Liver (tissue), 9 donors: ENCODE data around the gene MMP28. TPM values are rescaled to one million over a fixed set of nuclear protein-coding genes. Genes with fewer than 3 reads are reported as not detected.

Experiments used
- DNase-seq: peaks from one replicate; pipeline ENCODE4 v3.0.0-alpha.2; 2017; ENCODE audit warnings: low spot score
- H3K27ac ChIP-seq, 2 donors: one replicate each; pipeline ENCODE4 v1.7.0; 2013; ENCODE audit warnings: inconsistent platforms in 2 of 2, low read length in 2 of 2, control low read depth in 1 of 2, low read depth in 1 of 2, mild to moderate bottlenecking in 1 of 2
- H3K27me3 ChIP-seq, 4 donors: one replicate each; pipeline versions ENCODE4 v1.6.1 to v1.7.0; 2013; ENCODE audit warnings: low read length in 3 of 4, inconsistent platforms in 1 of 4, mild to moderate bottlenecking in 1 of 4, moderate library complexity in 1 of 4; ENCODE audit not compliant: control insufficient read depth in 4 of 4, insufficient read depth in 4 of 4
- H3K36me3 ChIP-seq, 4 donors: one replicate each; pipeline versions ENCODE4 v1.6.1 to v1.7.0; 2013; ENCODE audit warnings: low read length in 3 of 4, mild to moderate bottlenecking in 3 of 4, low read depth in 1 of 4, moderate library complexity in 1 of 4; ENCODE audit not compliant: control insufficient read depth in 4 of 4, insufficient read depth in 3 of 4
- H3K4me1 ChIP-seq, 4 donors: one replicate each; pipeline versions ENCODE4 v1.6.1 to v1.7.0; 2013; ENCODE audit warnings: low read length in 3 of 4, mild to moderate bottlenecking in 3 of 4, moderate library complexity in 1 of 4; ENCODE audit not compliant: control insufficient read depth in 4 of 4, insufficient read depth in 4 of 4
- H3K4me3 ChIP-seq, 3 donors: one replicate each; pipeline versions ENCODE4 v1.6.1 to v1.7.0; 2013; ENCODE audit warnings: low read length in 3 of 3, control low read depth in 1 of 3, low read depth in 1 of 3, mild to moderate bottlenecking in 1 of 3
- H3K9ac ChIP-seq, 2 donors: one replicate each; pipeline ENCODE4 v1.7.0; 2013; ENCODE audit warnings: low read length in 2 of 2, mild to moderate bottlenecking in 2 of 2, moderate library complexity in 2 of 2, control low read depth in 1 of 2, low read depth in 1 of 2
- H3K9me3 ChIP-seq, 4 donors: one replicate each; pipeline versions ENCODE4 v1.6.1 to v1.7.0; 2013; ENCODE audit warnings: low read length in 3 of 4; ENCODE audit not compliant: control insufficient read depth in 4 of 4
- ATF3 ChIP-seq: IDR thresholded peaks from 2 replicates; pipeline ENCODE4 v1.6.1; 2016; ENCODE audit warnings: antibody characterized with exemption
- CTCF ChIP-seq: fragments of 150-350 bp; IDR thresholded peaks from 2 replicates; pipeline ENCODE4 v1.5.1; 2017; ENCODE audit warnings: improper control_type of control experiment, low read depth, low read length; ENCODE audit not compliant: missing input control
- EGR1 ChIP-seq, 2 donors: IDR thresholded peaks; 2 replicates each; pipeline ENCODE4 v1.6.1; 2016 to 2018; ENCODE audit warnings: antibody characterized with exemption in 2 of 2, low read depth in 2 of 2
- FOXA1 ChIP-seq: IDR thresholded peaks from 2 replicates; pipeline ENCODE4 v1.6.1; 2016; ENCODE audit warnings: antibody characterized with exemption
- FOXA2 ChIP-seq: IDR thresholded peaks from 2 replicates; pipeline ENCODE4 v1.6.1; 2016; ENCODE audit warnings: antibody characterized with exemption
- GABPA ChIP-seq, 2 donors: IDR thresholded peaks in 1 of 2; conservative IDR thresholded peaks in 1 of 2; 2 replicates each; pipeline ENCODE4 v1.6.1; 2016; ENCODE audit warnings: antibody characterized with exemption in 2 of 2, mild to moderate bottlenecking in 1 of 2, moderate library complexity in 1 of 2
- HNF4A ChIP-seq, 2 donors: conservative IDR thresholded peaks; 2 replicates each; pipeline ENCODE4 v1.6.1; 2016; ENCODE audit warnings: antibody characterized with exemption in 2 of 2, mild to moderate bottlenecking in 2 of 2
- HNF4G ChIP-seq: IDR thresholded peaks from 2 replicates; pipeline ENCODE4 v1.6.1; 2016; ENCODE audit warnings: antibody characterized with exemption
- JUND ChIP-seq, 2 donors: IDR thresholded peaks; 2 replicates each; pipeline ENCODE4 v1.6.1; 2016; ENCODE audit warnings: antibody characterized with exemption in 2 of 2
- MAX ChIP-seq: IDR thresholded peaks from 2 replicates; pipeline ENCODE4 v1.6.1; 2016; ENCODE audit warnings: antibody characterized with exemption
- NR2F2 ChIP-seq: IDR thresholded peaks from 2 replicates; pipeline ENCODE4 v1.6.1; 2016; ENCODE audit warnings: antibody characterized with exemption
- RAD21 ChIP-seq, 2 donors: IDR thresholded peaks; 2 replicates each; pipeline ENCODE4 v1.6.1; 2016; ENCODE audit warnings: antibody characterized with exemption in 2 of 2, mild to moderate bottlenecking in 2 of 2
- REST ChIP-seq: IDR thresholded peaks from 2 replicates; pipeline ENCODE4 v1.6.1; 2016; ENCODE audit warnings: antibody characterized with exemption, mild to moderate bottlenecking
- RXRA ChIP-seq, 2 donors: IDR thresholded peaks; 2 replicates each; pipeline ENCODE4 v1.6.1; 2017 to 2018; ENCODE audit warnings: antibody characterized with exemption in 2 of 2, mild to moderate bottlenecking in 1 of 2
- SP1 ChIP-seq: IDR thresholded peaks from 2 replicates; pipeline ENCODE4 v1.6.1; 2018; ENCODE audit warnings: antibody characterized with exemption, mild to moderate bottlenecking
- TAF1 ChIP-seq: conservative IDR thresholded peaks from 2 replicates; pipeline ENCODE4 v1.6.1; 2016; ENCODE audit warnings: antibody characterized with exemption, mild to moderate bottlenecking
- YY1 ChIP-seq: IDR thresholded peaks from 2 replicates; pipeline ENCODE4 v1.6.1; 2016; ENCODE audit warnings: antibody characterized with exemption, mild to moderate bottlenecking
- ZBTB33 ChIP-seq: IDR thresholded peaks from 2 replicates; pipeline ENCODE4 v1.6.1; 2016; ENCODE audit warnings: antibody characterized with exemption
- WGBS: extraction: QIAGEN DNeasy Blood & Tissue Kit; methylation state at CpG from one replicate; pipeline ENCODE4 v1.1.7; 2013; 5-methylcytosine and 5-hydroxymethylcytosine counted together
- polyA plus RNA-seq, 2 donors: library from polyadenylated mRNA; stranded (reverse) in 1 of 2; unstranded in 1 of 2; fragments of 200-250 nt in 1 of 2; fragments of >200 nt in 1 of 2; fragmentation: Nextera tagmentation in 1 of 2; extraction: Ambion mirVana in 1 of 2; gene quantifications; one replicate each; pipeline versions ENCODE4 v1.2.1 to v1.2.3, GENCODE V29; 2013 to 2015
- total RNA-seq, 2 donors: library from RNA; depleted of rRNA; stranded (reverse); fragments of >200 nt; gene quantifications; one replicate each; pipeline ENCODE4 v1.2.3, GENCODE V29; 2014
- donor health status: healthy.
- donor health status: healthy.
- donor health status: healthy.
- donor health status: healthy.
- donor health status: healthy.

The MMP28 gene
- total and polyA plus RNA-seq, 4 donors = 0.14 to 0.75 (median 0.44) TPM

GRCh38 chr17:35760587-35760986, 34.9 kb downstream of the MMP28 start, which contains the start of gene C17orf50:
Gene C17orf50, plus strand, starts transcription at chr17:35760887. Its CDS starts 55 bp downstream, at chr17:35760942.
- Histone ChIP-seq H3K9ac (no peak within 1 kb of the TSS), H3K27ac (no peak within 1 kb of the TSS), H3K4me3 (no peak within 1 kb of the TSS), H3K36me3 (no peaks in the 10 kb centered on the region), H3K4me1 (peaks cover 2 to 12% (median 6%) of the 10 kb centered on the region in 4 donors), H3K27me3 (no peaks in the 10 kb centered on the region), H3K9me3 (no peaks in the 10 kb centered on the region)
- 96% methylated on average over 1 of the region's 1 CpG for WGBS
- DNase-seq = no peak
- TF ChIP-seq RAD21 (IDR thresholded peaks at IDR 0.05) (no peak), HNF4A (conservative IDR thresholded peaks at IDR 0.05) (no peak), CTCF (no peak), ZBTB33 (no peak), FOXA2 (no peak), FOXA1 (no peak), NR2F2 (no peak), ATF3 (no peak)

GRCh38 chr17:35757243-35757642, 38.2 kb downstream of the MMP28 start:
- Histone ChIP-seq H3K9ac (no peak overlapping the region), H3K36me3 (no peaks in the 10 kb centered on the region), H3K4me1 (no peaks in the 10 kb centered on the region), H3K4me3 (no peak overlapping the region), H3K9me3 (no peaks in the 10 kb centered on the region), H3K27ac (no peak overlapping the region), H3K27me3 (no peaks in the 10 kb centered on the region)
- TF ChIP-seq RXRA (IDR thresholded peaks at IDR 0.05) (no peak), ZBTB33 (no peak), GABPA (IDR thresholded peaks at IDR 0.05 in 1 of 2, conservative IDR thresholded peaks at IDR 0.05 in 1 of 2) (no peak), EGR1 (IDR thresholded peaks at IDR 0.05; ENCODE audit: low read depth in 2 of 2) (no peak), HNF4A (conservative IDR thresholded peaks at IDR 0.05) (no peak), NR2F2 (no peak), CTCF (no peak), ATF3 (no peak), FOXA2 (no peak), REST (no peak), HNF4G (no peak), MAX (no peak), TAF1 (no peak), JUND (IDR thresholded peaks at IDR 0.05) (no peak), SP1 (no peak), YY1 (no peak), RAD21 (IDR thresholded peaks at IDR 0.05) (no peak), FOXA1 (no peak)
- DNase-seq = no peak
